NB4 (cell line): ENCODE data around the gene ADAM33.

Experiments used
- DNase-seq: peaks from one replicate; pipeline ENCODE4 v3.0.0; 2010; ENCODE audit warnings: low read depth
- H3K4me3 ChIP-seq: one replicate; pipeline ENCODE4 v1.5.1; 2011; ENCODE audit warnings: mild to moderate bottlenecking, low read depth, low read length, moderate library complexity
- MYC ChIP-seq: IDR thresholded peaks from 2 replicates; pipeline ENCODE4 v1.6.1; 2011; ENCODE audit warnings: low read depth, low read length
- POLR2A ChIP-seq: IDR thresholded peaks from 2 replicates; pipeline ENCODE4 v1.6.1; 2011; ENCODE audit warnings: mild to moderate bottlenecking; ENCODE audit not compliant: insufficient read length; ENCODE audit errors: extremely low read depth
- TF ChIP-seq, protein P1 (sequence below): IDR thresholded peaks from one replicate; pipeline ENCODE4 v1.5.1; 2012; ENCODE audit warnings: low read depth, low read length
- TF ChIP-seq, protein P2 (sequence below): IDR thresholded peaks from 2 replicates; pipeline ENCODE4 v1.6.1; 2011; ENCODE audit warnings: low read depth, low read length

The ADAM33 gene

DNA sequence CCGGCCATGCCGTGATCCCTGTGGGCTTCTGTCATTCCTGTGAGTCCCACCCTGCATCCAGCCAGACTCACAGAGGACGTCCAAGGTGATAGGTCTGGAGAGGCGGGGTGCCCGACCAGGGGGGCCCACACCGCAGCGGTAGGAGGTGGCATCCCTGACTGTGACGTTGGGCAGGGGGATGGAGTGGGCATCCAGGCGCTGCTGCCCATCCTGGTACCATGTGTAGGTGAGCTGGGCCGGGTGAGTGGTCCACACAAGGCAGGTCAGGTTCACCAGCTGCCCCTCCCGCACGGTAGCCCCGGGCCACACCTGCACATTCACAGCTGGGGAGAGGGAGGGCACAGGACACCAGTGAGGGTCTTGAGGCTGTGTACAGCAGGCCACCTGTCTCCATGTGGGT, 11.6 kb upstream of the ADAM33 start:
- DNase-seq, result no peak
- TF ChIP-seq MYC, result no peak
- TF ChIP-seq, protein P1, sequence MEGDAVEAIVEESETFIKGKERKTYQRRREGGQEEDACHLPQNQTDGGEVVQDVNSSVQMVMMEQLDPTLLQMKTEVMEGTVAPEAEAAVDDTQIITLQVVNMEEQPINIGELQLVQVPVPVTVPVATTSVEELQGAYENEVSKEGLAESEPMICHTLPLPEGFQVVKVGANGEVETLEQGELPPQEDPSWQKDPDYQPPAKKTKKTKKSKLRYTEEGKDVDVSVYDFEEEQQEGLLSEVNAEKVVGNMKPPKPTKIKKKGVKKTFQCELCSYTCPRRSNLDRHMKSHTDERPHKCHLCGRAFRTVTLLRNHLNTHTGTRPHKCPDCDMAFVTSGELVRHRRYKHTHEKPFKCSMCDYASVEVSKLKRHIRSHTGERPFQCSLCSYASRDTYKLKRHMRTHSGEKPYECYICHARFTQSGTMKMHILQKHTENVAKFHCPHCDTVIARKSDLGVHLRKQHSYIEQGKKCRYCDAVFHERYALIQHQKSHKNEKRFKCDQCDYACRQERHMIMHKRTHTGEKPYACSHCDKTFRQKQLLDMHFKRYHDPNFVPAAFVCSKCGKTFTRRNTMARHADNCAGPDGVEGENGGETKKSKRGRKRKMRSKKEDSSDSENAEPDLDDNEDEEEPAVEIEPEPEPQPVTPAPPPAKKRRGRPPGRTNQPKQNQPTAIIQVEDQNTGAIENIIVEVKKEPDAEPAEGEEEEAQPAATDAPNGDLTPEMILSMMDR, result no peak
- TF ChIP-seq POLR2A, result no peak
- TF ChIP-seq, protein P2, sequence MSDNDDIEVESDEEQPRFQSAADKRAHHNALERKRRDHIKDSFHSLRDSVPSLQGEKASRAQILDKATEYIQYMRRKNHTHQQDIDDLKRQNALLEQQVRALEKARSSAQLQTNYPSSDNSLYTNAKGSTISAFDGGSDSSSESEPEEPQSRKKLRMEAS, result no peak
- no peak overlapping the region for H3K4me3 ChIP-seq

DNA sequence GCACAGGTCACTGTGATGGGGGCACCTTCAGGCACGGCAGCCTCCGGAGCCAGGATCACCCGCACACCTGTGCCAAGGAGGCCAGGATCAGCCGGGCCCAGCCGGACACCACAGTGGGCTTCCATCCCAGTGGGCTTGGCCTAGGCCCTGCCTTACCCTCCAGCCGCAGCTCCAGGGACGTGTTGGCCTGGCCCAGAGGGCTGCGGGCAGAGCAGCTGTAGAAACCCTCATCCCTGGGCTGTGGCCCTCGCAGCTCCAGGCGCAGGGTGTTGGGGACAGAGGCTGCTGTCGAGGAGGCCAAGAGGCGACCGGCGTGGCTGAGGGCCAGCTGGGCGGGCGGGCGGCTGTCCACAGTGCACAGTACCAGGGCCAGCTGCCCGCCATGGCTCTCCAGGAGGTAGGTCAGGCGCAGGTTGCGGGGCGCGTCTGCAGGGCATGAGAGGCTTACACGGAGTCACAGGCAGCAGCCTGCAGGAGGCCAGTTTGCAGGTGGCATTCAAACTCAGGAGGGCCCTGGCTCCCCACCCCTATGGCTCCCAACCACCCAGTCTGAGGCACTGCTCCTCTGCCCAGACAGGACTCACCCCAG, 11.0 kb upstream of the ADAM33 start:
- no peak for DNase-seq
- no peak overlapping the region for H3K4me3 ChIP-seq
- TF ChIP-seq, protein P2, result no peak
- no peak for TF ChIP-seq MYC

DNA sequence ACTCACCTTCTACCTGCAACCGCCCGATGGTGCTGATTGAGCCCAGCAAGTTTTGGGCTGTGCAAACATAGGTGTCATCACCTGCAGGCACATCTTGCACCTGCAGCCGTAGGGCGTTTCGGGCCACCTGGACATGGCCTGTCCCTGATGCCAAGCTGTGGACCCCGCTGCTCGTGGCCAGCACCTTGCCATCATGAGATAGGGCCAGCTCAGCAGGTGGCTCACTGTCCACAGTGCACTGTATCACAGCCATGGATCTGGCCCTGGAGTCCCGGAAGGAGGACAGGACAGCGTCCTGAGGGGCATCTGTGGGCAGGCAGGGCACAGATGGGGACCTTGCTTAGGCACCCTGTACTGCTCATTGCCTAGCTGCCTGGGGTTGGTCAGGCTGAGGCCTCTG, 10.1 kb upstream of the ADAM33 start:
- H3K4me3 ChIP-seq, result no peak overlapping the region
- DNase-seq, result no peak
- TF ChIP-seq, protein P1, result no peak
- TF ChIP-seq MYC (no peak), POLR2A (no peak)
- TF ChIP-seq, protein P2, result no peak

DNA sequence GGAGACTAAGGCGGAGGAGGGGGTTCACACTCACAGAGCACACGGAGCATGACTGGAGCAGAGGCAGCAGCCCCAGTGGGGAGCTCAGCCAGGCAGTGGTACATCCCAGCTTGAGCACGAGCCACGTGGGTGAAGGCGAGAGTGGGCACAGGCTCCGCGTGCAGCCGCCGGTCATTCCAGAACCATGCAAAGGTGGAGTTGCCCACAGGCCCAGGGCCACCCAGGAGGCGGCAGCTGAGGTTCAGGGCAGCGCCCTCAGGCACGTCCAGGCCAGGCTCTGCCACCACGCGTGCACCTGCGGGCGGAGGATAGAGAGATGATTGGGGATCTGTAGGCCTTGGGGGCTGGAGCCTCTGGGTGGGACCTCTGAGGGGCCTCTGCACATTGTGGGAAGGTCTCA, 9.5 kb upstream of the ADAM33 start:
- no peak for DNase-seq
- H3K4me3 ChIP-seq, result no peak overlapping the region
- no peak for TF ChIP-seq POLR2A
- TF ChIP-seq, protein P1, result no peak
- TF ChIP-seq MYC, result no peak
- TF ChIP-seq, protein P2, result no peak

DNA sequence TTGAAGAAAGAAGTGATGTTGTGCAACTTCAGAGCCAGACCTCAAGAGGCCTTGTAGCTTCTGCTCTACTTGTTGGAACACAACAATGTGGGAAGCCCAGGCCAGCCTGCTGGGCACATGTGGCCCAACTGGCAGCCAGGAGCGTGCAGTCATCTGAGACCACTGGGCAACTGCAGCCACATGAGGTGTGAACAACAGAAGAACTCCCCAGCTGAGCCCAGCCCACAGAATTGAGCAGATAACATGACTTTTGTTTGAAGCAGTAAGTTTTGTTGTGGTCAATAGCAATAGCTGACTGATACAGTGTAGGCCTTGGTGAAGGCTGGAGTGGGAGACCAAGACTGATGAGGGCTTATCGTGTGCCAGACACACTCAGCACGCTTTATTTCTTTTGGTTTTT, 8.6 kb upstream of the ADAM33 start:
- H3K4me3 ChIP-seq, result no peak overlapping the region
- TF ChIP-seq MYC, result no peak
- no peak for TF ChIP-seq POLR2A
- TF ChIP-seq, protein P1, result no peak
- TF ChIP-seq, protein P2, result no peak
- DNase-seq, result no peak

DNA sequence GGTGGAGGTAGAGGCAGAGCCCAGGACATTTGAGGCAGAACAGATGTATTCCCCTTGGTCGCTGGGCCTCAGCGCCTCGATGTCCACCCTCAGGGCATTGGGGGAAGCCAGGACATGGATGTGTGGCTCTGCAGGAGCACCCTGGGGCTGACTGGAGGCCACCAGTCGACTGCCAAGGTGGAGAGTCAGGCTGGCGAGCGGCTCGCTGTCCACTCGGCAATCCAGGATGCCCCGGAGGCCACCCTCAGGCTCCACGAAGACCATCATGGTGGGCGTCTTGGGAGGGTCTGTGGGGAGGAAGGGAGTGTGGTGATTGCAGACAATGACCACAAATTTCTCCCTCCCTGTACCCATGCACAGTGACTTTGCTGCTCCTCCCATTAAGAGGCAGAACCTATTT, 8.2 kb upstream of the ADAM33 start:
- no peak for DNase-seq
- TF ChIP-seq, protein P2, result no peak
- TF ChIP-seq MYC, result no peak
- TF ChIP-seq POLR2A, result no peak
- TF ChIP-seq, protein P1, result no peak
- H3K4me3 ChIP-seq, result no peak overlapping the region
